A549 (cell line): ENCODE measurements around the gene PDLIM7. TPM values are rescaled to one million over a fixed set of nuclear protein-coding genes. Genes with fewer than 3 reads are reported as not detected.
A peak's percentile ranks its signal among the peaks of the same experiment; 100 is the strongest.

Experiments
- ATAC-seq, 2 experiments: fragments of 200-7000 bp in 1 of 2; fragments of >200 bp in 1 of 2; cut with Nextera tagmentation in 1 of 2; cut with Tn5 transposase in 1 of 2; 3 replicates each; pipeline versions ENCODE4 v1.8.0 to v1.9.1; 2018 to 2020; ENCODE audit warnings: mild to moderate bottlenecking in 1 of 2, moderate library complexity in 1 of 2
- CTCF ChIA-PET: fragments of 300-600 bp; sonication (Branson Sonifier 250); formaldehyde crosslinking; extraction: SDS; loops from one replicate; lab custom pipeline; 2021; ENCODE audit warnings: antibody characterized with exemption, inconsistent platforms; lab: Yijun Ruan, JAX
- POLR2A ChIA-PET: fragments of 350-600 bp; formaldehyde crosslinking; extraction: SDS; loops from one replicate; lab custom pipeline; 2021; ENCODE audit warnings: antibody characterized with exemption, inconsistent platforms; lab: Yijun Ruan, JAX
- DNase-seq, 2 experiments: peaks; one replicate each; pipeline versions ENCODE4 v3.0.0 to v3.0.0-alpha.2; 2011 to 2016; ENCODE audit warnings: low read depth in 1 of 2, low spot score in 1 of 2
- FAIRE-seq: peaks from 2 replicates; lab custom pipeline; 2011; peaks lifted over from hg19 to GRCh38; lab: Jason Lieb, UNC
- H3K27ac ChIP-seq, 2 experiments: fragments of >200 bp; sonication (Bioruptor Twin); formaldehyde crosslinking; 3 replicates each; pipeline ENCODE4 v1.5.1; 2016 to 2017
- H3K4me1 ChIP-seq: fragments of >200 bp; sonication (Bioruptor Twin); formaldehyde crosslinking; 3 replicates; pipeline ENCODE4 v1.6.1; 2016
- H3K4me2 ChIP-seq: fragments of >200 bp; sonication (Bioruptor Twin); formaldehyde crosslinking; 3 replicates; pipeline ENCODE4 v1.6.1; 2016
- H3K4me3 ChIP-seq: fragments of >200 bp; sonication (Bioruptor Twin); formaldehyde crosslinking; 3 replicates; pipeline ENCODE4 v1.5.1; 2016
- H3K9me3 ChIP-seq: fragments of >200 bp; sonication (Bioruptor Twin); formaldehyde crosslinking; 3 replicates; pipeline ENCODE4 v1.6.1; 2016
- ATOH8 ChIP-seq: fragments of 250-450 bp; sonication (Bioruptor Pico); IDR thresholded peaks from 2 replicates; pipeline ENCODE4 v1.5.0; 2020; ENCODE audit warnings: low read depth, mild to moderate bottlenecking, moderate library complexity
- BCL3 ChIP-seq: fragments of >200 bp; sonication (Bioruptor Twin); formaldehyde crosslinking; IDR thresholded peaks from 3 replicates; pipeline ENCODE4 v1.6.1; 2016
- CHD2 ChIP-seq: fragments of 150-350 bp; IDR thresholded peaks from 2 replicates; pipeline ENCODE4 v1.6.1; 2014; ENCODE audit warnings: low read length; ENCODE audit not compliant: partially characterized antibody
- CHD4 ChIP-seq: fragments of 200-600 bp; sonication (generic); IDR thresholded peaks from 2 replicates; pipeline ENCODE4 v1.6.1; 2016; ENCODE audit warnings: antibody characterized with exemption, mild to moderate bottlenecking, borderline replicate concordance
- E2F6 ChIP-seq: IDR thresholded peaks from 2 replicates; pipeline ENCODE4 v1.6.1; 2012; ENCODE audit warnings: low read depth, borderline replicate concordance
- EHF ChIP-seq: fragments of 250-450 bp; sonication (Bioruptor Pico); IDR thresholded peaks from 2 replicates; pipeline ENCODE4 v1.5.0; 2020; ENCODE audit warnings: mild to moderate bottlenecking
- EP300 ChIP-seq, 2 experiments: fragments of >200 bp; sonication (Bioruptor Twin); formaldehyde crosslinking; IDR thresholded peaks; 2 replicates in 1 of 2; 3 replicates in 1 of 2; pipeline ENCODE4 v1.6.1; 2016 to 2017
- FOSB ChIP-seq: fragments of 250-450 bp; sonication (Bioruptor Pico); IDR thresholded peaks from 2 replicates; pipeline ENCODE4 v1.5.0; 2020; ENCODE audit warnings: mild to moderate bottlenecking, moderate library complexity
- FOSL2 ChIP-seq, 2 experiments: fragments of 450-650 bp in 1 of 2; fragments of >200 bp in 1 of 2; sonication (Bioruptor Twin) in 1 of 2; formaldehyde crosslinking; IDR thresholded peaks; 2 replicates each; pipeline versions ENCODE4 v1.5.0 to v1.6.1; 2016 to 2020; ENCODE audit warnings: mild to moderate bottlenecking in 1 of 2, moderate library complexity in 1 of 2
- GATA3 ChIP-seq: IDR thresholded peaks from 2 replicates; pipeline ENCODE4 v1.6.1; 2012; ENCODE audit warnings: borderline replicate concordance
- HDAC2 ChIP-seq: fragments of 200-600 bp; sonication (generic); IDR thresholded peaks from 2 replicates; pipeline ENCODE4 v1.6.1; 2016
- HES2 ChIP-seq: fragments of >200 bp; sonication (Bioruptor Twin); formaldehyde crosslinking; IDR thresholded peaks from 2 replicates; pipeline ENCODE4 v1.6.1; 2016
- HOXB5 ChIP-seq: fragments of 250-450 bp; sonication (Bioruptor Pico); IDR thresholded peaks from 2 replicates; pipeline ENCODE4 v1.5.0; 2020; ENCODE audit warnings: mild to moderate bottlenecking, moderate library complexity
- MAFK ChIP-seq: fragments of 450-650 bp; IDR thresholded peaks from 2 replicates; pipeline ENCODE4 v1.6.1; 2014; ENCODE audit not compliant: partially characterized antibody
- NPAS2 ChIP-seq: fragments of 250-450 bp; sonication (Bioruptor Pico); IDR thresholded peaks from 2 replicates; pipeline ENCODE4 v1.8.0; 2022; ENCODE audit warnings: mild to moderate bottlenecking, moderate library complexity, borderline replicate concordance
- NR3C1 ChIP-seq: fragments of >200 bp; sonication (Bioruptor Twin); formaldehyde crosslinking; IDR thresholded peaks from 3 replicates; pipeline ENCODE4 v1.6.1; 2017
- POLR2AphosphoS2 ChIP-seq: conservative IDR thresholded peaks from 2 replicates; pipeline ENCODE4 v1.6.1; 2012; ENCODE audit warnings: low read length, improper control_type of control experiment, inconsistent platforms
- TFCP2L1 ChIP-seq: fragments of 250-450 bp; sonication (Bioruptor Pico); IDR thresholded peaks from 2 replicates; pipeline ENCODE4 v1.5.0; 2021; ENCODE audit warnings: mild to moderate bottlenecking
- TP53 ChIP-seq: fragments of 250-450 bp; sonication (Bioruptor Pico); IDR thresholded peaks from 2 replicates; pipeline ENCODE4 v1.5.0; 2021; ENCODE audit warnings: mild to moderate bottlenecking, moderate library complexity
- ZNF302 ChIP-seq: fragments of 250-450 bp; sonication (Bioruptor Pico); IDR thresholded peaks from 2 replicates; pipeline ENCODE4 v1.9.0; 2021; ENCODE audit warnings: inconsistent platforms, mild to moderate bottlenecking, moderate library complexity
- WGBS: methylation state at CpG from one replicate; pipeline ENCODE4 v1.1.6; 2017; ENCODE audit errors: missing lambda C conversion rate; 5-methylcytosine and 5-hydroxymethylcytosine counted together
- polyA plus RNA-seq, 4 experiments: library from polyadenylated mRNA; depleted of rRNA in 3 of 4; stranded (reverse); fragments of >200 nt; fragmentation: RNase III in 1 of 4; extraction: RNeasy Plus Mini Kit Qiagen cat#74134 plus additional on column Dnase treatment in 1 of 4; gene quantifications; 2 replicates in 3 of 4; 3 replicates in 1 of 4; pipeline ENCODE4 v1.2.3, GENCODE V29; 2011 to 2017

The PDLIM7 gene
- polyA plus RNA-seq, 2 of the 4 experiments (the other 2 are of a cell fraction), result 30.7 to 124 TPM

GRCh38 chr5:177515580-177515979 is 18.2 kb upstream of the PDLIM7 start:
- CTCF ChIA-PET, result interaction anchor here (0.8 to 2.8 kb wide), 9 partner anchors 9 to 111 kb away, joined by 3 to 29 read pairs (median 3); no protein-coding TSS in a partner anchor

GRCh38 chr5:177514541-177514940 is 17.1 kb upstream of the PDLIM7 start:
- Histone ChIP-seq H3K4me3 (no peak overlapping the region), H3K27ac (no peak overlapping the region)
- TF ChIP-seq GATA3 (no peak), EP300 (IDR thresholded peaks at IDR 0.05) (no peak), CHD4 (no peak), NPAS2 (CRISPR knock-in tag) (no peak), POLR2AphosphoS2 (no peak), MAFK (no peak), NR3C1 (no peak), E2F6 (no peak)
- TF ChIP-seq, all 56 proteins: peak for 0
- H3K4me1 ChIP-seq, result peaks cover 19% of the 10 kb centered on the region
- WGBS, result 97% methylated on average over 6 of the region's 11 CpGs
- H3K4me2 ChIP-seq, result no peak overlapping the region
- FAIRE-seq (no peak), DNase-seq (no peak), ATAC-seq (no peak)
- H3K9me3 ChIP-seq, result no peaks in the 10 kb centered on the region
- CTCF ChIA-PET, result interaction anchor here (0.9 to 2.5 kb wide), 3 partner anchors 11 to 23 kb away, joined by 4 to 23 read pairs (median 7); no protein-coding TSS in a partner anchor
- POLR2A ChIA-PET, result no interaction called here

More at GRCh38 chr5:177515580-177515979, 18.2 kb upstream of the PDLIM7 start:
- H3K4me3 ChIP-seq, result peak overlapping the region; percentile 98
- no peak for DNase-seq
- no peak overlapping the region; a peak in 1 of 6 replicates for H3K27ac ChIP-seq
- 83% methylated on average over 7 of the region's 7 CpGs for WGBS
- H3K9me3 ChIP-seq, result no peaks in the 10 kb centered on the region
- no peak for ATAC-seq
- H3K4me2 ChIP-seq, result peak overlapping the region; percentile 100
- TF ChIP-seq FOSB (CRISPR knock-in tag) (no peak), TP53 (no peak), CHD2 (no peak), MAFK (no peak), BCL3 (no peak), TFCP2L1 (CRISPR knock-in tag) (no peak)
- no peak for FAIRE-seq
- H3K4me1 ChIP-seq, result peaks cover 19% of the 10 kb centered on the region
- POLR2A ChIA-PET, result interaction anchor here (1.3 kb wide), 1 partner anchor 31 kb away, joined by 3 read pairs; no protein-coding TSS in a partner anchor

- 93% methylated on average over 15 of the region's 15 CpGs for WGBS
- no peak for FAIRE-seq
- no peak for DNase-seq
- Histone ChIP-seq H3K4me1 (peaks cover 11% of the 10 kb centered on the region), H3K4me2 (no peak overlapping the region), H3K9me3 (no peaks in the 10 kb centered on the region), H3K27ac (no peak overlapping the region), H3K4me3 (no peak overlapping the region)
- ChIA-PET POLR2A (no interaction called here), CTCF (interaction anchor here (2.3 to 2.5 kb wide), 2 partner anchors 10 to 12 kb away, joined by 7 to 23 read pairs; no protein-coding TSS in a partner anchor)
- no peak for TF ChIP-seq HOXB5 (CRISPR knock-in tag)
- no peak for TF ChIP-seq HES2
- no peak for TF ChIP-seq E2F6
- TF ChIP-seq ATOH8 (CRISPR knock-in tag), result no peak
- no peak for TF ChIP-seq TFCP2L1 (CRISPR knock-in tag)
- no peak for TF ChIP-seq FOSL2 (IDR thresholded peaks at IDR 0.05)
- TF ChIP-seq FOSL2 (CRISPR knock-in tag; IDR thresholded peaks at IDR 0.05), result no peak
- no peak for TF ChIP-seq ZNF302
- no peak for TF ChIP-seq EHF (CRISPR knock-in tag)
- TF ChIP-seq HDAC2, result no peak
- ATAC-seq, result no peak
Observed at GRCh38 chr5:177513500-177513899, 16.1 kb upstream of the PDLIM7 start.
